ENCODE results near the gene WSCD1.

DNA sequence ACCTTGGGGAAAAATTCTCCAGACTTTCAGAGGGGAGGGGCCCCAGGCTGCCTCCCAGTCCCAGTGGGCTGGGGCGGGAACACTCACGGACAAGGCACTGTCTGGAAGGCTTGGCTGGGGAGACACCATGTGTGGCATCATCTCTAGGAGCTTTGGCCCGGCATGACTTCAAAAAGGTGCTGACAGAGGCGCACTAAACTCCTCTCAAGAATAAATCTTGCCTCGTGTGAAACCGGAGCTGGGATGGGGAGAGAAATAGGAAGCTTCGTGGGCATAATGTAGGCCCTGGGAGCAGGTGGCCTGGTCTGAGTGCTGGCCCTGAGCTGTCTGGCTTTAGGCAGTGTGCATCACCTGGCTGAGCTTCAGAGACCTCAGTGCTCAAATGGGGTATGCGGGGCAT, 5.7 kb downstream of the WSCD1 start:
- no peak for TF ChIP-seq EZH2 (IDR thresholded peaks at IDR 0.05; ENCODE audit: borderline replicate concordance, low read length)
- TF ChIP-seq, protein P1, sequence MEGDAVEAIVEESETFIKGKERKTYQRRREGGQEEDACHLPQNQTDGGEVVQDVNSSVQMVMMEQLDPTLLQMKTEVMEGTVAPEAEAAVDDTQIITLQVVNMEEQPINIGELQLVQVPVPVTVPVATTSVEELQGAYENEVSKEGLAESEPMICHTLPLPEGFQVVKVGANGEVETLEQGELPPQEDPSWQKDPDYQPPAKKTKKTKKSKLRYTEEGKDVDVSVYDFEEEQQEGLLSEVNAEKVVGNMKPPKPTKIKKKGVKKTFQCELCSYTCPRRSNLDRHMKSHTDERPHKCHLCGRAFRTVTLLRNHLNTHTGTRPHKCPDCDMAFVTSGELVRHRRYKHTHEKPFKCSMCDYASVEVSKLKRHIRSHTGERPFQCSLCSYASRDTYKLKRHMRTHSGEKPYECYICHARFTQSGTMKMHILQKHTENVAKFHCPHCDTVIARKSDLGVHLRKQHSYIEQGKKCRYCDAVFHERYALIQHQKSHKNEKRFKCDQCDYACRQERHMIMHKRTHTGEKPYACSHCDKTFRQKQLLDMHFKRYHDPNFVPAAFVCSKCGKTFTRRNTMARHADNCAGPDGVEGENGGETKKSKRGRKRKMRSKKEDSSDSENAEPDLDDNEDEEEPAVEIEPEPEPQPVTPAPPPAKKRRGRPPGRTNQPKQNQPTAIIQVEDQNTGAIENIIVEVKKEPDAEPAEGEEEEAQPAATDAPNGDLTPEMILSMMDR (IDR thresholded peaks at IDR 0.05; ENCODE audit: low read length) = no peak

Measured in OCI-LY1 (cell line).